NCI-H748 (cell line): ENCODE measurements around the gene PADI3.

Source experiments
- DNase-seq: peaks from one replicate; lab custom pipeline; 2025; ENCODE audit not compliant: unreplicated experiment; lab: John Stamatoyannopoulos, UW

Gene PADI3

DNA sequence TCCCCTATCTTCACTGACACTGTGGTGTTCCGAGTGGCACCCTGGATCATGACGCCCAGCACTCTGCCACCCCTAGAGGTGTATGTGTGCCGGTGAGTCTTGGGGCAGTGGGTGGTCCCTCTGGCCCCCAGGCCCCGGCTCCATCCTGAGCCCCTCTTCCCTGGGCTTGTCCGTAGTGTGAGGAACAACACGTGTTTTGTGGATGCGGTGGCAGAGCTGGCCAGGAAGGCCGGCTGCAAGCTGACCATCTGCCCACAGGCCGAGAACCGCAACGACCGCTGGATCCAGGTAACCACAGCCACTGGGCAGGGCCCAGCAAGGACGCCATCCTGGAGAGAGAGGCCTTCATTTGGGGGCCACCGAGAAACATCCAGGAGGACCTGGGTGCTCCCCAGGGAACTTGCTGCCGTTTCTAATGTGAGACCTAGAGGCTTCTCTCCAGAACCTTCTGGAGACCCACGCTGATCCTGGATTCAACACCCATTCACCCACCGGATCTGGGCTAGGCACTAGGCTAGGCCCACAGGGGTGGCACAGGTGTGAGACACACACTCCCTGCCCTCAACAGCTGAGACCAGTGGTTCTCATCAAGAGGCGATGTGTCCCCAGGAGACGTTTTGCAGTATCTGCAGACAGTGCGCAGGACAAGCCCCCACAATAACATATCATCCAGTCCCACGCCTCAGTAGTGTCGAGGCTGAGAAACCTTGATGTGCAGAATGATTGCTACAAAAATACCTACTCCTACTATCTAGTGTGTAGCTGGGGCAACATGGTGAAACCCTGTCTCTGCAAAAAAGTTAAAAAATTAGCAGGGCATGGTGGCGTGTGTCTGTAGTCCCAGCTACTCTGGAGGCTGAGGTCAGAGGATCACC lies 22.2 kb downstream of the PADI3 start:
- no peak for DNase-seq

DNA sequence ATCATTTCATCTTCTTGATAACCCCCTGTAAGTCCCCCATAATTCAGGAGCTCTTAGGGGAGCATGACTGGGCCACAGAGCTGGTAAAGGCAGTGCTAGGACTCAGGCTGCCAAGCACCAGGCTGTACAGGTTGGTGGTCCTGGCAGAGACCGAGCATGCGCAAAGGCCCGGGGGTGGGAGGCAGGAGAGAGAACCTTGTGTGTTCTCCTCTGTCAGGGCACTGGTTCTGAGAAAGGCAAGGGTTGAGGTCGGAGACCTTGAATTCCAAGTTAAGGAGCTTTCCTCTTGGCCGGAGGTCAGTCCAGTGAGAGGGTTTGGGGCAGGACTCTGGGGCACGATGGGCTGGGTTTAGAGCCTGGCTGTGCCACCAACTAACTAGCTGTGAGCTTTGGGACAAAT lies 23.2 kb downstream of the PADI3 start:
- no peak for DNase-seq

DNA sequence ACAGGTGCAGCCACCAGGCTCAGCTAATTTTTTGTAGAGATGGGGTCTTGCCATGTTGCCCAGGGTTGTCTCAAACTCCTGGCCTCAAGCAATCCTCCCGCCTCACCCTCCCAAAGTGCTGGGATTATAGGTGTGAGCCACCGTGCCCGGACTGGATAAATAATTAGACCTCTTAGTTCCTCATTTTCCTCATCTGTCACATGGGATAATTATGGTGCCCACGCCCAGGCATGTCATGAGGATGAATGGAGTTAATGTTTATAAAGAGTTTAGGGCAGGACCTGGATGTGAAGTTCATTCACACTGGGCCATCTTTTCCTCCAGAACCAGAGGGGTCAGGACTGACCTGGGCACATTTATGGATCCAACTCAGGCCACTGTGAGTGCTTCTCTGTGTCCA lies 23.7 kb downstream of the PADI3 start:
- peak; percentile 4 for DNase-seq

DNA sequence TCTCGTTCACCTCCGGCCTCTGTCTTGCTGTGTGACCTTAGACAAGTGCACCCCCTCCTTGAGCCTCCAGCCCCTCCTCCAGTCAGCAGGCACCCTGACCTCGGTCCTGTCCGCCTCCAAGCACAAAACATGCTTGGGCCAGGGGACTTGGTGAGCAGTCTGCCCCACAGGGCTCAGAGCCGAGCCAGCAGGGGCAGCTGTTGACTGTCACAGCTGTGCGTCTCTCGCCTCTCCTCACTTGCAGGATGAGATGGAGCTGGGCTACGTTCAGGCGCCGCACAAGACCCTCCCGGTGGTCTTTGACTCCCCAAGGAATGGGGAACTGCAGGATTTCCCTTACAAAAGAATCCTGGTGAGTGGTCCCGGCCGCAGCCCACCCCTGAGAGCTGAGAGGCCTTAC lies 24.2 kb downstream of the PADI3 start:
- DNase-seq, result no peak

DNA sequence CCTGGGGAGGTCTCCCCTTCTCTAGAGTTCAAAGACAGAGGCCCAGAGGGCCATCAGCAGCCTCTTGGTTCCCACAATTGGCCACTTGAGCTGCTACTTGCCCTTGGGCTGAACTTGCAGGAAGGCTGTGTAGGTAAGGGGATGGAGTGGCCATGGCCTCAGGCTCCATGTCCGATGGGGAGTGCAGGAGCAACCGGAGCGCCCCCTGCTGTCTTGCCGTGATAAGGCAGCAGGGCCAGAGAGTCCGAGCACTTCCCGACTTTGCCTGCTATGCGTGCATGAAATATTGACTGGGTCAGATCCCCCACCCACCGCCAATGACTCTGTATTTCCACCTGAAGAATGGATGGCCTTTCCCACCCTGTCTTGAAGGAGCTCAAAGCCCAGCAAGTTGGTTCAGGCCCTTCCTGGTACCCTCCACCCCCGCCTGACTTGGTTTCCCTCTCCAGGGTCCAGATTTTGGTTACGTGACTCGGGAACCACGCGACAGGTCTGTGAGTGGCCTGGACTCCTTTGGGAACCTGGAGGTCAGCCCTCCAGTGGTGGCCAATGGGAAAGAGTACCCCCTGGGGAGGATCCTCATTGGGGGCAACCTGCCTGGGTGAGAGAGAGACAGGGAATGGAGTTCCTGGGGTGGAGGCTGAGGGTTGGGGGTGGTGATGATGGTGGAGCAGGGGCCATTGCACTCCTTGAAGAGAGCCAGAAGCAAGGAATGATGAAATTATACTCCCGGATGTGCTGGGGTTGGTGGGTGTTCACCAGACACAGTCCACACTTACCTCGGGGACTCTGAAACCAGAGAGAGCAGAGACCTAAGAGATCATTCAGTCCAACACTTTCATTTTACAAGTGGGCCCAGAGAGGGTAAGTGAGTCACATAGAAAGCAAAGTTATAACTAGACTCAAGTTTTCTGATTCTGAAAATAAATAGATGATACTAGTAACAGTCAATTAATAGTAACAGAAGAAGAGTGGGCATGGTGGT lies 25.6 kb downstream of the PADI3 start:
- peak; percentile 27 for DNase-seq

DNA sequence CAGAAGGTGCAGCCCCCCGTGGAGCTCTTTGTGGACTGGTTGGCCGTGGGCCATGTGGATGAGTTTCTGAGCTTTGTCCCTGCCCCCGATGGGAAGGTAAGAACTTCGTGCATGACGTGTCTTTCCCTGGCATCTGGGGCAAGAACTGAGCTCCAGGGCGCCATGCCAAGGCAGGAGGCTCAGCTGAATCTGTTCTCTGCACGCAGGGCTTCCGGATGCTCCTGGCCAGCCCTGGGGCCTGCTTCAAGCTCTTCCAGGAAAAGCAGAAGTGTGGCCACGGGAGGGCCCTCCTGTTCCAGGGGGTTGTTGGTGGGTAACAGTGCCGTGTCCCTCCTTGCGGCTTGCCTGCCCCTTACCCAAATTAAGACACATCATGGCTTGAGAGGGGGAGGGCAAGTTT lies 27.7 kb downstream of the PADI3 start:
- DNase-seq, result no peak

GRCh38 chr1:17277511-17278159 lies 28.7 kb downstream of the PADI3 start:
- no peak for DNase-seq

GRCh38 chr1:17278996-17279830 lies 30.3 kb downstream of the PADI3 start:
- no peak for DNase-seq

DNA sequence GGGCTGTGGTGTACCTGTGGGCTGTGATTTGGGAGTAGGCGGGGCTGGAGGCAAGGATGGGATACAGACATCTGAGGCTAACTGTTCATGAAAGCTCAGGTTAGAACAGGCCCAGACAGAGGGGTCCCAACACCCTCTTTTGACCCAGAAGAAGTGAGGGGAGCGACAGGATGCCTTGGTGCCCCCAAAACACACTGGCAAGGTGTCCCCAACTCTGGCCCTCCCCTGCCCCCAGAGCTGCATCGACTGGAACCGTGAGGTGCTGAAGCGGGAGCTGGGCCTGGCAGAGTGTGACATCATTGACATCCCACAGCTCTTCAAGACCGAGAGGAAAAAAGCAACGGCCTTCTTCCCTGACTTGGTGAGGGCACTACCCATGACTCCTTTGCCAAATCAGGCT lies 31.5 kb downstream of the PADI3 start:
- DNase-seq, result no peak

DNA sequence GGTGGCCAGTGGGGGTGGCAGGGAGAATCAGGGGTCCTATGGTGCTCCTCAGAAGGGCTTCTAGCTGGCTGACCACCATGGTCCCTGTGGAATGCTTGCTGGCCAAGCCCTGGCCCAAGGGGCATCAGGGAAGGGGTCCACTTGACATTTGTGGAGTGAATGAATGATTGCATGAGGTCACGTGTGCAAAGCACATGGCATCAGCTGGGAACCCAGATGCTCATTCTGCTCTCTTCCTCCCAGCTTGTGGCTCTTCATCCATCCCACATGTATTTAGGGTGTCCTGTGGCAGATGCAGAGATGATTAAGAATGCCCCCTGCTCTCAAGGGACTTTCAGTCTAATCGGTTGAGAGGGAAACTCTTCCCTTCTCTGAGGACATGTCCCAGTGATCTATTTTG lies 32.0 kb downstream of the PADI3 start:
- DNase-seq, result no peak

DNA sequence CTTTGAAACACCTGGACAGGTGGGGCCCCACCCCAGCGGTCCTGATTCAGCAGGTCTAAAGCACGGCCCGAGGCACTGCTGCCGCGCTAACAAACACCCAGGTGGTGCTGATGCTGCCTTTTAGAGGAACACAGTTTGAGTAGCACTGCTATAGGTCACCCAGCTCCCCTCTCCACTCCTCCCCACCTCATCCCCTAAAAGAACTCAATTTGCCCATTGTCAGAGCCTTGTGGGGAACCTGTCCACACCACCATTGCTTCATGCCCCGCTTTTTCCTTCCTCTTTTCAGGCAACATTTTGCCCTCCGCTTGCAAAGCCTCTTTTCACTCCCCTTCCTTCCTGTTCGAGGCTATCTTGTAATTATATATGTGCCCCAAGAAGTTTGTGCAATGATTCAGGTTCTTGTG lies 32.9 kb downstream of the PADI3 start:
- no peak for DNase-seq

DNA sequence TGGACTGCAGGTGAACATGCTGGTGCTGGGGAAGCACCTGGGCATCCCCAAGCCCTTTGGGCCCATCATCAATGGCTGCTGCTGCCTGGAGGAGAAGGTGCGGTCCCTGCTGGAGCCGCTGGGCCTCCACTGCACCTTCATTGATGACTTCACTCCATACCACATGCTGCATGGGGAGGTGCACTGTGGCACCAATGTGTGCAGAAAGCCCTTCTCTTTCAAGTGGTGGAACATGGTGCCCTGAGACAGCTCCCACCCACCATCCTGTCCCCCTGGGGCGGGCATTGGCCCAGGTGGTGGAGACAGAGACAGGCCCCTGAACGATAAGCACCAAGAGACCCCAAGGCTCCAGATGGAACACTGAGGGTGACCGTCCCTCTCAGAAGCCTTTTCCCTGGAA lies 33.9 kb downstream of the PADI3 start:
- DNase-seq, result no peak

DNA sequence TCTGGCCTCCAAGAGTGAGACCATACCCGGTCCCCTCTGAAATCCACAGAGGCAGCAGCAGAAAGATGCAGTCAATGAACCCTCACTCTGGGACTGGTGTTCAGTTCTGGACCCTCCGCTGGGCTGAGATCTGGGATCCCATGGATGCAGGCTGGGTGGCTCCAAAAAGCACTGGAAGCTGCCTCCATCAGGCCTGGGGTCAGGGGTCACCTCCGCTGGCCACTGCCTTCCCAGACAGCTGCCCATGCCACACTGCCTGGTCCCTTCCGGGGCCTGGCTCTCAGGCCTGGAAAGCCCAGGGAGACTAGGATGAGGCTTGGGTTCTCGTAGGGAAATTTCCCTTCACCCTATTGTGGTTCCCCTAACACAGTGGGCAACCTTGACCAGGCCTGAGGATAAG lies 37.7 kb downstream of the PADI3 start:
- DNase-seq, result no peak

DNA sequence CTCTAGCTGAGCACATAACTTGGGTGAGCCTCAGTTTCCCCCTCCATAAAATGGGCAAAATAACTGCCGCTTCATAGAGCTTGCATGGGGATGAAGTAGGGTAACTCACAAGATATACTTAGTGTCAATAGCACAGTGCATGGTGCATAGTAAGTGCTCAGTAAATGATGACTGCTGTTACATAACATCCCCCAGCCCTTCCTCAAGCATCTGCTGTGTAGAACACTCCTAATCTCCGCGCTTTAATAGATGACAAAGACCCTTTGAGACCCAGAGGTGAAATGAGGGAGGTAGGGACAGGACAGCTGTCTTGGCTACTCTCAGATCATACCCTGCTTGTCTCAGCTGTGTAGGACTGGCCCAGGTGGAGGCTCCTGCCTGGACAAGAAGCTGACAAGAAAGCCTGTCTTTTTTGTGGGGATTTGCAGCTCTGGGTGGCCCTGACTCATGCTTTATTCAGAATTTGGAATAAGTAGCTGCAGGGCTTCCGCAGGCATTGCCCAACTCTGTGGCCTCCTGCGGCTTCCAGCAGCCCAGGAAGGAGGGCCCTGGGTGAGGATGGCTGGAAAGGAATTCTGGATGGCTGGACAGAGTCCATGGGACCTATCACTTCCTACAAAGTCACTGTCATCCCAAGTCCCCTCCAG lies 38.4 kb downstream of the PADI3 start:
- no peak for DNase-seq

- no peak for DNase-seq
These were observed 40.8 kb downstream of the PADI3 start for GRCh38 chr1:17289721-17290120.

- DNase-seq, result no peak
These were observed 41.7 kb downstream of the PADI3 start for GRCh38 chr1:17290553-17290952.

DNA sequence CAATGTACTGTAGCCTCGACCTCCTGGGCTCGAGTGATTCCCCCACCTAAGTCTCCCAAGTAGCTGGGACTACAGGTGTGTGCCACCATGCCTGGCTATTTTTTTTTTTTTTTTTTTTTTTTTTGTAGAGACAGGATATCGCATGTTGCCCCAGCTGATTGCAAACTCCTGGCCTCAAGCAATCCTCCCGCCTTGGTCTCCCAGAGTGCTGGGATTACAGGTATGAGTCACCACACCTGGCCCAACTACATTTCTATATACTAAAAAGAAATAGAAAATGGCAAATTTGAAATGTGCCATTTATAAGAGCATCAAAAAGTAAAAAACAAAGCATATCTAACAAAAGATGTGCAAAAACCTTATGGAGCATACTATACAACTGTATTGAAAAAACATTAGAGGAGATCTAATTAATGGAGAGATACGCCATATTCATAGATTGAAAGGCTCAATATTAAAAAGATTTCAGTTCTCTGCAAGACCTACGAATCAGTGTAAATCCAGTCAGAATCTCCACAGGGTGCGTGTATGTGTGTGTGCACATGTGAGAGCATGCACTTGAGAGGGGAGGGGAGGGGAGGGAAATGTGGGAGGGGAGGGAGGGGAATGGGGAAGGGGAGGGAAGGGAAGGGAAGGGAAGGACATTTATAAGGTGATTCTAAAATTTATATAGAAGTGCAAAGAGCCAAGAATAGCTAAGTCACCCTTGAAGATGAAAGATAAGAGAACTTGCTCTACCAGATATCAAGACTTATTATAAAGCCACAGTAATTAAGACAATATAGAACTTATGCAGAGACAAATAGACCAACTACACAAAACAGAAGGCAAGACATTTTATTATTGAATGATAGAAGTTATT lies 43.6 kb downstream of the PADI3 start:
- peak; percentile 1 for DNase-seq

GRCh38 chr1:17293681-17294425 lies 45.0 kb downstream of the PADI3 start:
- peak; percentile 85 for DNase-seq
